ENCODE measurements around the gene SLPI.

DNA sequence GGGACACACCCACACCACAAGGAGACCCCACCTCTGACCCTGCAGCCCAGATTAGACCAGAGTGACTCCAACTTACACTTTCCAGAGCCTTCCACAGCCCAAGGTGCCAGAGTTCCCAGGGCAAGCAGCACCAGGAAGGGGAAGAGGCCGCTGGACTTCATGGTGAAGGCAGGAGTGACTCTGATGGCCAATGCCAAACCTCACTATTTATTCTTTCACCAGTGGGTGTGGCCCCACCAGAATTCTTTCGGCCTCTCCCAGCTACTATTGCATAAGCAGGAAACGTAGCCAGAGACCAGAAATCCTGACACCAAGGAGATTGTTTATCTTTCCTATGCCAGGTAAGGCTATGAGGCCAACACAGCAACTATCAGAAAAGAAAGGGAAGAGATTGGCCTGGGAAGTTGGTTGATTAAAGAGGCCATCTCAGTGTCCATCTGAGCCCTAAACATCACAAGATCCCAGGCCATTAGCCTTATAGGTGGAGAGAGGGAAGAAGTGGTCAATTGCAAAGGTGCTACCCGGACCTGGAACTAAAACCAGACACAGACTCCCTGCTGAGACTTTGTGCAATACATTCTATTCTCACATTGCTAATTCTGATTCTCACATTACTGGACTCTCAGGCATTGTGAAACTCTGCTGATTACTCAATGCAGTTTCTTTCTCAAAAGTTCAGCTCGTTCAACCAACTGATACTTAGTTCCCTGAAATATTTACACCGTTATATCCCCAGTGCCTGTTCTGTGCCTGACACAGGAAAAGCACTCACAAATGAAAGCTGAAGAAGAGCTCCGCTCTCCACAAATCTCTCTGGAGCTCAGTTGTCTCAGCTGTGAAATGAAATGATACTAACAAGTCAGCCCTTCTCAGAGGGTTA, at the start of gene SLPI:
- TF ChIP-seq, protein P1, sequence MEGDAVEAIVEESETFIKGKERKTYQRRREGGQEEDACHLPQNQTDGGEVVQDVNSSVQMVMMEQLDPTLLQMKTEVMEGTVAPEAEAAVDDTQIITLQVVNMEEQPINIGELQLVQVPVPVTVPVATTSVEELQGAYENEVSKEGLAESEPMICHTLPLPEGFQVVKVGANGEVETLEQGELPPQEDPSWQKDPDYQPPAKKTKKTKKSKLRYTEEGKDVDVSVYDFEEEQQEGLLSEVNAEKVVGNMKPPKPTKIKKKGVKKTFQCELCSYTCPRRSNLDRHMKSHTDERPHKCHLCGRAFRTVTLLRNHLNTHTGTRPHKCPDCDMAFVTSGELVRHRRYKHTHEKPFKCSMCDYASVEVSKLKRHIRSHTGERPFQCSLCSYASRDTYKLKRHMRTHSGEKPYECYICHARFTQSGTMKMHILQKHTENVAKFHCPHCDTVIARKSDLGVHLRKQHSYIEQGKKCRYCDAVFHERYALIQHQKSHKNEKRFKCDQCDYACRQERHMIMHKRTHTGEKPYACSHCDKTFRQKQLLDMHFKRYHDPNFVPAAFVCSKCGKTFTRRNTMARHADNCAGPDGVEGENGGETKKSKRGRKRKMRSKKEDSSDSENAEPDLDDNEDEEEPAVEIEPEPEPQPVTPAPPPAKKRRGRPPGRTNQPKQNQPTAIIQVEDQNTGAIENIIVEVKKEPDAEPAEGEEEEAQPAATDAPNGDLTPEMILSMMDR (conservative IDR thresholded peaks at IDR 0.05; ENCODE audit: low read length), result no peak
- no peak for TF ChIP-seq EZH2phosphoT487 (IDR thresholded peaks at IDR 0.05; ENCODE audit: borderline replicate concordance, low read depth, low read length)

All from OCI-LY7 (cell line).